AG04449 (cell line): ENCODE measurements around the gene UBE3D.
"Not testable (repeated sequence)": the region's sequence is repeated elsewhere in the genome, so short reads cannot be mapped to it uniquely, and the experiment has no call there.

Experiments
- CTCF ChIA-PET: fragments of 350-600 bp; formaldehyde crosslinking; extraction: SDS; loops from one replicate; lab custom pipeline; 2021; ENCODE audit warnings: antibody characterized with exemption; lab: Yijun Ruan, JAX
- POLR2A ChIA-PET: fragments of 400-600, 350-600 bp; formaldehyde crosslinking; extraction: SDS; loops from one replicate; lab custom pipeline; 2020; ENCODE audit warnings: antibody characterized with exemption, inconsistent platforms; lab: Yijun Ruan, JAX
- DNase-seq: peaks from one replicate; pipeline ENCODE4 v3.0.0-alpha.2; 2010; ENCODE audit warnings: low read depth, low spot score
- H3K4me3 ChIP-seq: 2 replicates; pipeline ENCODE4 v1.5.1; 2011; ENCODE audit warnings: low read depth, mild to moderate bottlenecking, control low read depth, low read length
- TF ChIP-seq, protein P1 (sequence below): IDR thresholded peaks from one replicate; pipeline ENCODE4 v1.5.1; 2011; ENCODE audit warnings: mild to moderate bottlenecking, moderate library complexity, low read length, control low read depth, inconsistent platforms; ENCODE audit not compliant: insufficient read depth; ENCODE audit errors: missing control alignments

UBE3D gene

DNA sequence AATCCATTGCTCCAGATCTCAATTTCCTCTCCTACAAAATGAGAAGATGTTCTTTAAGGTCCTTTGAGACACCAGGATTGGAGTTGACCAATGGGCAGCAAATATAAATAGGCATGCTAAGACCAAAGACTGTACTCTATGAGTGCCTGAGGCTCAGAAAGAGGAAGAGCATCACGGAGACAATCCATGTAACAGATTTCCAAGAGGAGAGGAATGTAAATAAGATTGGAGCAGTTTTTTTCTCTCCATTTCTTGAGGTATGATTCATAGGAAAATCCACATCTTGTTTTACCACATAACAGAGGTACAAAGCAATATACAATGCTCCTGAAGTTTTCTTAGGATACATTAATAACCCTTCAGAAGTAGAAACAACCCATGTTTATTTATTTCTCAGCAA, 109.8 kb downstream of the UBE3D start:
- TF ChIP-seq, protein P1, sequence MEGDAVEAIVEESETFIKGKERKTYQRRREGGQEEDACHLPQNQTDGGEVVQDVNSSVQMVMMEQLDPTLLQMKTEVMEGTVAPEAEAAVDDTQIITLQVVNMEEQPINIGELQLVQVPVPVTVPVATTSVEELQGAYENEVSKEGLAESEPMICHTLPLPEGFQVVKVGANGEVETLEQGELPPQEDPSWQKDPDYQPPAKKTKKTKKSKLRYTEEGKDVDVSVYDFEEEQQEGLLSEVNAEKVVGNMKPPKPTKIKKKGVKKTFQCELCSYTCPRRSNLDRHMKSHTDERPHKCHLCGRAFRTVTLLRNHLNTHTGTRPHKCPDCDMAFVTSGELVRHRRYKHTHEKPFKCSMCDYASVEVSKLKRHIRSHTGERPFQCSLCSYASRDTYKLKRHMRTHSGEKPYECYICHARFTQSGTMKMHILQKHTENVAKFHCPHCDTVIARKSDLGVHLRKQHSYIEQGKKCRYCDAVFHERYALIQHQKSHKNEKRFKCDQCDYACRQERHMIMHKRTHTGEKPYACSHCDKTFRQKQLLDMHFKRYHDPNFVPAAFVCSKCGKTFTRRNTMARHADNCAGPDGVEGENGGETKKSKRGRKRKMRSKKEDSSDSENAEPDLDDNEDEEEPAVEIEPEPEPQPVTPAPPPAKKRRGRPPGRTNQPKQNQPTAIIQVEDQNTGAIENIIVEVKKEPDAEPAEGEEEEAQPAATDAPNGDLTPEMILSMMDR = no peak
- CTCF ChIA-PET = interaction anchor here (1.4 to 1.6 kb wide), 2 partner anchors 17 to 684 kb away, joined by 3 to 5 read pairs; no protein-coding TSS in a partner anchor
- no peak overlapping the region; the same call in 1 of the 2 replicates for H3K4me3 ChIP-seq
- DNase-seq = peak; percentile 70
- POLR2A ChIA-PET = no interaction called here

DNA sequence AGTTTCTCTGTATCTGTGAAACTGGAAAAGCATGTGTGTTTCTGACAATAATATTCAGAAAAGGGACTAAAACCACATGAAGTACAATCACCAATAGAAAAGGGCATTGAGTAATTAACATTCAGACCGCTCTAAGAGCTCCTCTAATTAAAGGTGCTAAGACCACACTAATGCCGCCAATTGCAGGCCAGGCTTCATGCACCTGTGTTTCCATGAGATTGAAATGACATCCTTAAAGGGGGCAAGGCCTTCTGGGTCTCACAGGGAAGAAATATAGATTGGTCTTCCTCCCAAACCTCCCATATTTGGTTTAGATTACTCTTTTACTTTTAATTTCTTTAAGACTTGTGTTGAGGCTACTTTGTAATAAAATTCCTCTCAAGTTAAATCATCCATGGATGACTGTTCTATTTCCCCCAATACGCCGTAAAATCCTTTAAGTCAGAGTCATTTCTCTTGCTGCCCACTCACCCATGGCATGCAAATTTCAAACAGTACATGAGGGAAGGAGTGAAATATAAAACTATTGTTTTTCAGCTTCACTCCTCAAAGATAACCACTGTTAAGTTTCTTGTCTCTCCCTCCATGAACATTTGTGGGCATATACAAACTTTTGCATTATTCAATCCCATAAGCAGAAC, 110.6 kb downstream of the UBE3D start:
- CTCF ChIA-PET = interaction anchor here (1.1 to 1.6 kb wide), 4 partner anchors 16 to 683 kb away, joined by 3 to 5 read pairs (median 4); partner anchors contain the start of gene UBE3D
- DNase-seq = no peak
- TF ChIP-seq, protein P1 = no peak
- no peak overlapping the region for H3K4me3 ChIP-seq
- POLR2A ChIA-PET = no interaction called here

DNA sequence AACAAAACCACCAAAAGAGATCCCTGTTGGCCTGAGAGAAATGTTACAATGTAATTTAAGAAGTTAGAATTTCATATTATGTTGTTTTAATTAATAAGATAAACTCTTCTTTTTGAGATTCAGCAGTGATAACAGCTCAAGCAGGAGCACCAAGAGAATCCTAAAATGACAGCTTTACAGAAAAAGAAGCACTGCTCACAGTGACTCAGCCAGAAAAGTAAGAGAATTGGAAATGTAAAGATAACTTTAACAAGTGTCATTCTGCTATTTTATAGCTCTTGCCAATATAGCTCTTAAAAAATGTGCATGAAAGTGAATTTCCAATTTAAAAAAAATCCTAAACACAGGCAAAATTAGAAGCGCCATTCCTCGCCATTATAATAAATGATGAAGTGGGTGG, 111.3 kb downstream of the UBE3D start:
- no peak overlapping the region for H3K4me3 ChIP-seq
- DNase-seq = no peak
- CTCF ChIA-PET = interaction anchor here (1.1 to 1.6 kb wide), 4 partner anchors 15 to 682 kb away, joined by 3 to 5 read pairs (median 4); partner anchors contain the start of gene UBE3D
- POLR2A ChIA-PET = no interaction called here
- TF ChIP-seq, protein P1 = no peak

DNA sequence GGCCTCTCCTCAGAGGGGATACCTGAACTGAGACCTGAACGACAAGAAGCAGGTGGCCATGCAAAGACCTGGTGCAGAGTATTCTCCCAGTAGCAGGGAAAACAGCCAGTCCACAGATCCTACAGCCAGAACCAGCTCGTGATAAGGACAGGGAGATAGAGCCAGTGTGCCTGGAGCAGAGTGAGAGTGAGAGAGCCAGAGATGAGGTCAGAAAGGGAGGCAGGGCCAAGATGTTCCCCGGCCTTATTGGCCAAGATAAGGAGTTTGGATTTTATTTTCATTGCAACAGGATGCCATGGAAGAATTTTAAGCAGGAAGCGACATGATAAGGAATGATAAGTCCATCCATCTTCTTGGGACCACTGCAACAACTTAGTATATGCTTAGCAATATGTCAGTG, 111.8 kb downstream of the UBE3D start:
- ChIA-PET POLR2A (no interaction called here), CTCF (interaction anchor here (1.5 kb wide), 2 partner anchors 104 to 113 kb away, joined by 4 to 5 read pairs; partner anchors contain the start of gene DOP1A)
- DNase-seq = no peak
- no peak overlapping the region for H3K4me3 ChIP-seq
- TF ChIP-seq, protein P1 = no peak

DNA sequence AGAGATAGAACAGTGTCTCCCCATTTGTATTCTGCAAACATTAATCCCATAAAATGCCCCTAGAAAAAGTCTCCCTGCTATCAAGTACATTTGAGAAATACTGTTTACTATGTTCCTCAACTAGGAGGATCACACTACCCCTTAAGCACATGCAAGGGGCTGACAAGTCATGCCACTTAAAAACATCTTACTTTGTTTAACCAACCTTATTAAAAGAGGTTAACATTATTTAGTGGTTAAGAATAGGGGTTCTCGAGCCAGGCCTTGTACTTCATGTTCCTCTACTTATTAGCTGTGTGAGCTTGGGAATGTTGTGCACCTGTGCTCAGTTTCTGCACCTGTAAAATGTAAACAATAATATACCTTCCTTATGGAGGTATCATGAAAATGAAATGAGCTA, 113.7 kb downstream of the UBE3D start:
- TF ChIP-seq, protein P1 = no peak
- ChIA-PET CTCF (interaction anchor here (0.9 kb wide), 1 partner anchor 19 kb away, joined by 3 read pairs; no protein-coding TSS in a partner anchor), POLR2A (no interaction called here)
- DNase-seq = no peak
- H3K4me3 ChIP-seq = no peak overlapping the region

DNA sequence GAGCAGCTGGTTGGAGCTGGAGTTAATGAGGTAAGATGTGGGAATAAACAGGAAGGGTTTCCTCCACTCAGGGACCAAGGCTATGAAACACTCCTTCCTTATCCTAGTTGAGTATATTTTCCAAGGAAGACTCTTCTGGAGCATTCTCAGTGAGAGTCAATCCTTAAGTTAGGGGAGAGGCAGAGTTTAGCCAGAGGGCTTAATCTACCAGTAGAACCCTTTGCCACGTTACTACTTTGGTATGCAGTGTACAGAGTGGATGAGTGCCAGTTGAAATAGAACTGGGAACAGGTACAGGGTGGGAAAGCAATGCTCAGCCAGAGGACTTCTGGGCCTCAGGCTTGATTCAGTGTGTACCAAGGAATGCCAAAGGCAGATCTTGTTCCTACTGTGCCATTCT, 114.3 kb downstream of the UBE3D start:
- POLR2A ChIA-PET = no interaction called here

DNA sequence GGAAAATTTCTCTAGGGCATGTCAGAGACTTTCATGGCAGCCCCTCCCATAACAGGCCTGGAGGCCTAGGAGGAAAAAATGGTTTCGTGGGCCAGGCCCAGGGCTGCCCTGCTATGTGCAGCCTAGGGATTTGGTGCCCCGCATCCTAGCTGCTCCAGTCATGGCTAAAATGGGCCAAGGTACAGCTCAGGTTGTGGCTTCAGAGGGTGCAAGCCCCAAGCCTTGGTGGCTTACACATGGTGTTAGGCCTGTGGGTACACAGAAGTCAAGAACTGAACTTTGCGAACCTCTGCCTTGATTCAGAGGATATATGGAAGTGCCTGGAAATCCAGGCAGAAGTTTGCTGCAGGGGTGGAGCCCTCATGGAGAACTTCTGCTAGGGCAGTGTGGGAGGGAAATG, 134.7 kb downstream of the UBE3D start:
- CTCF ChIA-PET, POLR2A ChIA-PET, DNase-seq, H3K4me3 ChIP-seq: not testable (repeated sequence)

More for the DNA sequence above, 114.3 kb downstream of the UBE3D start:
- DNase-seq = no peak
- TF ChIP-seq, protein P1 = no peak
- no peak overlapping the region for H3K4me3 ChIP-seq
- CTCF ChIA-PET = no interaction called here
